Thyroid gland (tissue), 4 donors: ENCODE results near the gene HSD3B7. TPM values are rescaled to one million over a fixed set of nuclear protein-coding genes. Genes with fewer than 3 reads are reported as not detected.

Source experiments
- DNase-seq, 2 donors: peaks; one replicate each; pipeline ENCODE4 v3.0.0-alpha.2; 2019
- H3K27ac ChIP-seq, 3 donors: fragments of 200-600 bp; sonication (generic); 1 replicate in 2 of 3; 2 replicates in 1 of 3; pipeline ENCODE4 v1.5.1; 2016 to 2019; ENCODE audit warnings: mild to moderate bottlenecking in 1 of 3, moderate library complexity in 1 of 3
- H3K27me3 ChIP-seq: fragments of 200-600 bp; sonication (generic); one replicate; pipeline ENCODE4 v1.5.1; 2019
- H3K36me3 ChIP-seq, 2 donors: fragments of 200-600 bp; sonication (generic); one replicate each; pipeline ENCODE4 v1.5.1; 2016 to 2019
- H3K4me1 ChIP-seq, 2 donors: fragments of 200-600 bp; sonication (generic); one replicate each; pipeline ENCODE4 v1.5.1; 2017 to 2019
- H3K4me3 ChIP-seq, 3 donors: fragments of 200-600 bp; sonication (generic); replicated peaks in 1 of 3; 1 replicate in 2 of 3; 2 replicates in 1 of 3; pipeline ENCODE4 v1.5.1; 2016; ENCODE audit warnings: mild to moderate bottlenecking in 1 of 3
- H3K9me3 ChIP-seq: fragments of 200-600 bp; sonication (generic); one replicate; pipeline ENCODE4 v1.5.1; 2017
- POLR2A ChIP-seq, 2 donors: fragments of 450-650 bp; IDR thresholded peaks; one replicate each; pipeline ENCODE4 v1.6.1; 2017; ENCODE audit warnings: antibody characterized with exemption in 2 of 2, mild to moderate bottlenecking in 2 of 2, moderate library complexity in 1 of 2
- WGBS, 2 donors: methylation state at CpG; one replicate each; pipeline ENCODE4 v1.1.5; 2017; 5-methylcytosine and 5-hydroxymethylcytosine counted together
- intact Hi-C: fragments of 100-400 bp; cut with DNase I; formaldehyde crosslinking; loops from one replicate; pipeline ENCODE4 v1.15.1; 2023
- total RNA-seq, 4 donors: library from RNA; depleted of rRNA; stranded (reverse); fragments of >200 nt; gene quantifications; one replicate each; pipeline ENCODE4 v1.2.3, GENCODE V29; 2016
- TF ChIP-seq, protein P1 (sequence below), 6 experiments: fragments of 200-600 bp in 3 of 6; fragments of 450-650 bp in 3 of 6; sonication (generic) in 3 of 6; IDR thresholded peaks; one replicate each; pipeline ENCODE4 v1.5.1; 2016 to 2019; ENCODE audit warnings: antibody characterized with exemption in 6 of 6, mild to moderate bottlenecking in 2 of 6, inconsistent platforms in 1 of 6, moderate library complexity in 1 of 6

Gene HSD3B7
- total RNA-seq, 4 donors from 2014 or later, result 4.0 to 13.8 (median 10.9) TPM

DNA sequence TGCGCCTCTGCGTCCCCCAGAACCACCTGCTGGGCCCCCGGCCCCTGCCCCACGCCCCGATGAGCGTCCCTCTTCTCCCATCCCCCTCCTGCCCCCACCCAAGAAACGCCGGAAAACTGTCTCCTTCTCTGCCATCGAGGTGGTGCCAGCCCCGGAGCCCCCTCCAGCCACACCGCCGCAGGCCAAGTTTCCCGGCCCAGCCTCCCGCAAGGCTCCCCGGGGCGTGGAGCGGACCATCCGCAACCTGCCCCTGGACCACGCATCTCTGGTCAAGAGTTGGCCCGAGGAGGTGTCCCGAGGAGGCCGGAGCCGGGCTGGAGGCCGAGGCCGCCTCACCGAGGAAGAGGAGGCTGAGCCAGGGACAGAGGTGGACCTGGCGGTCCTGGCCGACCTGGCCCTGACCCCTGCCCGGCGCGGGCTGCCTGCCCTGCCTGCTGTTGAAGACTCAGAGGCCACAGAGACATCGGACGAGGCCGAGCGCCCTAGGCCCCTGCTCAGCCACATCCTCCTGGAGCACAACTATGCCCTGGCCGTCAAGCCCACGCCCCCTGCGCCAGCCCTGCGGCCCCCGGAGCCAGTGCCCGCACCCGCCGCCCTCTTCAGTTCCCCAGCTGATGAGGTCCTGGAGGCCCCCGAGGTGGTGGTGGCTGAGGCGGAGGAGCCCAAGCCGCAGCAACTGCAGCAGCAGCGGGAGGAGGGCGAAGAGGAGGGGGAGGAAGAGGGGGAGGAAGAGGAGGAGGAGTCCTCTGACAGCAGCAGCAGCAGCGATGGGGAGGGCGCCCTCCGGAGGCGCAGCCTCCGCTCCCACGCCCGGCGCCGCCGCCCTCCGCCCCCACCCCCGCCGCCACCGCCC, 5.6 kb upstream of the HSD3B7 start:
- peaks cover 63 to 74% of the 10 kb centered on the region in 2 donors for H3K36me3 ChIP-seq
- intact Hi-C loops, result loop anchor here (10.0 kb wide), 2 partner anchors 165 to 885 kb away; no protein-coding TSS in a partner anchor
- WGBS, 2 donors, result 93 to 95% methylated on average over 33 to 48 of the region's 62 CpGs

DNA sequence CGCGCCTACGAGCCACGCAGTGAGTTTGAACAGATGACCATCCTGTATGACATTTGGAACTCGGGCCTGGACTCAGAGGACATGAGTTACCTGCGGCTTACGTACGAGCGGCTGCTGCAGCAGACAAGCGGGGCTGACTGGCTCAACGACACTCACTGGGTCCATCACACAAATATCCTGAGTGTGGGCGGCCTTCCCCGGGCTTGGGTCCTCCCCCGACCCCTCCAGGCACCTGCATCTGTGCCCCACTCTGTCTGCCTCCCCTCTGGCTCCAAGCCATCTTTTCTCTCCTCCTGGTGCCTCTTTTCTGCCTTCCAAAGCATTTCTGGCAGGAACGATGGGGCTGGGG, 5.0 kb upstream of the HSD3B7 start:
- intact Hi-C loops, result loop anchor here (10.0 kb wide), 2 partner anchors 165 to 885 kb away; no protein-coding TSS in a partner anchor
- Histone ChIP-seq H3K36me3 (peaks cover 63 to 69% of the 10 kb centered on the region in 2 donors), H3K27me3 (no peaks in the 10 kb centered on the region), H3K9me3 (no peaks in the 10 kb centered on the region), H3K4me1 (no peaks in the 10 kb centered on the region), H3K4me3 (no peak overlapping the region), H3K27ac (no peak overlapping the region)
- whole genome bisulfite sequencing, 2 donors, result 89% methylated on average over 11 to 14 of the region's 15 CpGs
- TF ChIP-seq POLR2A (IDR thresholded peaks at IDR 0.05), result no peak
- no peak for DNase-seq

More for the DNA sequence above, 5.6 kb upstream of the HSD3B7 start:
- TF ChIP-seq, protein P1, sequence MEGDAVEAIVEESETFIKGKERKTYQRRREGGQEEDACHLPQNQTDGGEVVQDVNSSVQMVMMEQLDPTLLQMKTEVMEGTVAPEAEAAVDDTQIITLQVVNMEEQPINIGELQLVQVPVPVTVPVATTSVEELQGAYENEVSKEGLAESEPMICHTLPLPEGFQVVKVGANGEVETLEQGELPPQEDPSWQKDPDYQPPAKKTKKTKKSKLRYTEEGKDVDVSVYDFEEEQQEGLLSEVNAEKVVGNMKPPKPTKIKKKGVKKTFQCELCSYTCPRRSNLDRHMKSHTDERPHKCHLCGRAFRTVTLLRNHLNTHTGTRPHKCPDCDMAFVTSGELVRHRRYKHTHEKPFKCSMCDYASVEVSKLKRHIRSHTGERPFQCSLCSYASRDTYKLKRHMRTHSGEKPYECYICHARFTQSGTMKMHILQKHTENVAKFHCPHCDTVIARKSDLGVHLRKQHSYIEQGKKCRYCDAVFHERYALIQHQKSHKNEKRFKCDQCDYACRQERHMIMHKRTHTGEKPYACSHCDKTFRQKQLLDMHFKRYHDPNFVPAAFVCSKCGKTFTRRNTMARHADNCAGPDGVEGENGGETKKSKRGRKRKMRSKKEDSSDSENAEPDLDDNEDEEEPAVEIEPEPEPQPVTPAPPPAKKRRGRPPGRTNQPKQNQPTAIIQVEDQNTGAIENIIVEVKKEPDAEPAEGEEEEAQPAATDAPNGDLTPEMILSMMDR (IDR thresholded peaks at IDR 0.05), result no peak
- no peak for TF ChIP-seq POLR2A (IDR thresholded peaks at IDR 0.05)
- no peaks in the 10 kb centered on the region for H3K4me1 ChIP-seq
- H3K9me3 ChIP-seq, result no peaks in the 10 kb centered on the region
- no peak overlapping the region for H3K27ac ChIP-seq
- H3K27me3 ChIP-seq, result no peaks in the 10 kb centered on the region
- no peak overlapping the region for H3K4me3 ChIP-seq
- DNase-seq, result no peak

DNA sequence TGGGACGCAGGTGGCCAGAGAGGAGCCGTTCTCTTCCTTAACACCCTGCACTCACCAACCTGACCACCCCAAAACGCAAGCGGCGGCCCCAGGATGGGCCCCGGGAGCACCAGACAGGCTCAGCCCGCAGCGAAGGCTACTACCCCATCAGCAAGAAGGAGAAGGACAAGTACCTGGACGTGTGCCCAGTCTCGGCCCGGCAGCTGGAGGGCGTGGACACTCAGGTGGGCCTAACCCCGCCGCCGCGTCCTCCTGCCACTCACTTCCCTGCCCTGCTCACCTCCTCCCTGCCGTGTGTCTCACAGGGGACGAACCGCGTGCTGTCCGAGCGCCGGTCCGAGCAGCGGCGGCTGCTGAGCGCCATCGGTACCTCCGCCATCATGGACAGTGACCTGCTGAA, 4.6 kb upstream of the HSD3B7 start:
- WGBS, 2 donors, result 82 to 93% methylated on average over 18 to 24 of the region's 29 CpGs
- H3K36me3 ChIP-seq, result peaks cover 63 to 66% of the 10 kb centered on the region in 2 donors
- peaks cover 3 to 4% of the 10 kb centered on the region in 2 donors for H3K4me1 ChIP-seq
- TF ChIP-seq, protein P1 (IDR thresholded peaks at IDR 0.05), result no peak
- no peak for TF ChIP-seq POLR2A (IDR thresholded peaks at IDR 0.05)
- H3K27me3 ChIP-seq, result no peaks in the 10 kb centered on the region
- no peak for DNase-seq
- no peak overlapping the region for H3K27ac ChIP-seq
- H3K4me3 ChIP-seq, result no peak overlapping the region
- intact Hi-C loops, result loop anchor here (10.0 kb wide), 2 partner anchors 164 to 884 kb away; no protein-coding TSS in a partner anchor
- H3K9me3 ChIP-seq, result no peaks in the 10 kb centered on the region

DNA sequence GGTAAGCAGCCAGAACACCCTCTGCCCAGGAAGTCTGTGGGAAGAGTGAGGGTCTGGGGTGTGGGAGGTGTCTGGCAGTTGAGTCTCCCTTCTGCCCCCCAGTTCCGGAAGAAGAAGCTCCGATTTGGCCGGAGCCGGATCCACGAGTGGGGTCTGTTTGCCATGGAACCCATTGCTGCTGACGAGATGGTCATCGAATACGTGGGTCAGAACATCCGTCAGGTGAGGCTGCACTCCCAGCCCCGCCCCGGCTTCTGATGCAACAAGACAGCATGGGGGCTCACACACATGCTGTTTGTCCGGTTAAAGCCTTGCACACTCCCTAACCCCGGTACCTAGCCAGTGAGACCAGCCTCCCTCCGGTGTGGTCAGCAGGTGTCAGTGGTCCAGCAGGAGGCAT, 4.0 kb upstream of the HSD3B7 start:
- intact Hi-C loops, result loop anchor here (10.0 kb wide), 2 partner anchors 164 to 884 kb away; no protein-coding TSS in a partner anchor
- 95 to 100% methylated on average over 8 of the region's 14 CpGs for WGBS, 2 donors
- no peak overlapping the region for H3K27ac ChIP-seq
- no peak overlapping the region for H3K4me3 ChIP-seq
- peaks cover 58 to 61% of the 10 kb centered on the region in 2 donors for H3K36me3 ChIP-seq
- TF ChIP-seq, protein P1 (IDR thresholded peaks at IDR 0.05), result no peak
- TF ChIP-seq POLR2A (IDR thresholded peaks at IDR 0.05), result no peak
- no peaks in the 10 kb centered on the region for H3K27me3 ChIP-seq
- H3K4me1 ChIP-seq, result peaks cover 8% of the 10 kb centered on the region in 2 donors
- no peak for DNase-seq
- H3K9me3 ChIP-seq, result no peaks in the 10 kb centered on the region

DNA sequence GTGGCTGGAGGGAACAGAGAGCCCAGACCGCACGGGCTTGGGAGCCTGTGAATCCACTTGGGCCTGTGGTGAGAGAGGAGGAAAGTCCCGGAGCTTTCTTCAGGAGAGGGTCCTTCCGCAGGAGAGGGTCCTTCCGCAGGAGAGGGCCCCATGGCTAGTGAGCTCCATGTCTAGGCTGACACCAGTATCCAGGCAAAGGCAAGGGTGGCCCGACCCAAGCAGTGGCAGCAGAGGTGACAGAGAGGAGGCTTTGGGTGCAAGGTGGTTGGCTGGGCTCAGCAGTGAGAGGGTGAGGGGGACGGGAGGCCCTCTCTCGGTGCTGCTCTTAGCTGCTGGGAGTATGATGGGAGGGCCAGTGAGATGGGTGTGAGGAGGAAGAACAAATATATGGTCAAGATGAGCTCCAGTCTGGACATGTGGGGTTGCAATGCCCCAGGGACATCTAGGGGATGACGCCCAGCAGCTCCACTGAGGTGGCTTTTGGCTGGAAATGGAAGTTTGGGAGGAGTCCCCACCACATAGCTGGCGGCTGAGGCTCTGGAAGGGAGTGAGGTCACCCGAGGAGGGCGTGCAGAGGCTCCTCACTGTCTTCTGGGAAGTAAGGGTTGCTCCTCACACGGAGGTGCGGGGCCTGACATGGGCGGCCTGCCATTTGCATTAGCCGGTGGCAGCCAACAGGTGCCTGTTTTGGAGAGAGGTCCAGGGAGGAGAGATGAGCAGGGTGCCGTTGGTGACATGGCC, 2.3 kb upstream of the HSD3B7 start:
- H3K4me1 ChIP-seq, result peaks cover 8 to 12% of the 10 kb centered on the region in 2 donors
- DNase-seq, result no peak
- WGBS, 2 donors, result 81 to 88% methylated on average over 14 to 16 of the region's 17 CpGs
- H3K27me3 ChIP-seq, result no peaks in the 10 kb centered on the region
- no peak overlapping the region for H3K4me3 ChIP-seq
- H3K9me3 ChIP-seq, result no peaks in the 10 kb centered on the region
- peaks cover 43 to 47% of the 10 kb centered on the region in 2 donors for H3K36me3 ChIP-seq
- H3K27ac ChIP-seq, result no peak overlapping the region
- intact Hi-C loops, result loop anchor here (10.0 kb wide), 2 partner anchors 162 to 882 kb away; no protein-coding TSS in a partner anchor
- TF ChIP-seq POLR2A (IDR thresholded peaks at IDR 0.05), result no peak
- TF ChIP-seq, protein P1 (IDR thresholded peaks at IDR 0.05), result no peak
